Upper lobe of right lung (tissue), 1 donor: ENCODE measurements around the gene ARL3. TPM values are rescaled to one million over a fixed set of nuclear protein-coding genes. Genes with fewer than 3 reads are reported as not detected.
"Not testable (repeated sequence)": the region's sequence is repeated elsewhere in the genome, so short reads cannot be mapped to it uniquely, and the experiment has no call there.

Source experiments
- ATAC-seq: fragments of 200-7000 bp; cut with Tn5 transposase; one replicate; pipeline ENCODE4 v1.9.1; 2020; ENCODE audit warnings: mild to moderate bottlenecking, moderate library complexity
- DNase-seq: peaks from one replicate; pipeline ENCODE4 v3.0.0-alpha.2; 2020
- H3K27ac ChIP-seq: fragments of 200-600 bp; one replicate; pipeline ENCODE4 v1.8.0; 2022
- H3K27me3 ChIP-seq: fragments of 200-600 bp; one replicate; pipeline ENCODE4 v1.8.0; 2022; ENCODE audit warnings: mild to moderate bottlenecking
- H3K36me3 ChIP-seq: fragments of 200-600 bp; one replicate; pipeline ENCODE4 v1.8.0; 2022
- H3K4me1 ChIP-seq: fragments of 200-600 bp; one replicate; pipeline ENCODE4 v1.8.0; 2022
- H3K4me3 ChIP-seq: fragments of 200-600 bp; one replicate; pipeline ENCODE4 v1.8.0; 2022; ENCODE audit warnings: mild to moderate bottlenecking
- H3K9me3 ChIP-seq: fragments of 200-600 bp; one replicate; pipeline ENCODE4 v1.8.0; 2022
- intact Hi-C: fragments of 100-400 bp; cut with DNase I; formaldehyde crosslinking; loops from one replicate; pipeline ENCODE4 v1.11.0; 2022
- total RNA-seq: library from RNA; stranded (reverse); fragmentation: NEBNext Ultra II Directional; extraction: Animal tissue kit (Norgen Biotek cat#: 25700); gene quantifications from one replicate; pipeline ENCODE4 v1.2.1, GENCODE V29; 2021
- TF ChIP-seq, protein P1 (sequence below): fragments of 200-600 bp; IDR thresholded peaks from one replicate; pipeline ENCODE4 v1.8.0; 2022; ENCODE audit warnings: antibody characterized with exemption
- donor health status: DM: no; HTN: yes; CAD: no; lungs with severe emphysema.

The ARL3 gene
- total RNA-seq, 1 donor from 2014 or later: 7.5 TPM

DNA sequence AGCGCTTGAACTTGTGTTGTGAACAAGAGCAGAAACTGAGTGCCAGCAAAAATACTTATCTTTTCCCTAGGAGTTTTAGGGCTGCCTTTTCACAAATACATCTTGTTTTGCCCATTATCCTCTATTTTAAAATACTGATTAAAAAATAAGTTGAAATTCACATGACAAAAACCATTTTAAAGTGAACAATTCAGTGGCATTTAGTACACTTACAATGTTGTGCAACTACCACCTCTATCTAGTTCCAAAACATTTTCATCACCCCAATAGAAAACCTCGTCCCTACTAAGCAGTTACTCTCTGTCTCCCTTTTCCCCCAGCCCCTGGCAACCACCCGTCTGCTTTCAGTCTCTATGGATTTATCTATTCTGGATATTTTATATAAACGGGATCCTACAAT is 31.0 kb upstream of the ARL3 start:
- DNase-seq: no peak
- H3K27me3 ChIP-seq: no peaks in the 10 kb centered on the region
- no peaks in the 10 kb centered on the region for H3K9me3 ChIP-seq
- peak overlapping the region; percentile 93 for H3K4me3 ChIP-seq
- intact Hi-C loops: no loop called here
- H3K36me3 ChIP-seq: no peaks in the 10 kb centered on the region
- ATAC-seq: no peak
- TF ChIP-seq, protein P1, sequence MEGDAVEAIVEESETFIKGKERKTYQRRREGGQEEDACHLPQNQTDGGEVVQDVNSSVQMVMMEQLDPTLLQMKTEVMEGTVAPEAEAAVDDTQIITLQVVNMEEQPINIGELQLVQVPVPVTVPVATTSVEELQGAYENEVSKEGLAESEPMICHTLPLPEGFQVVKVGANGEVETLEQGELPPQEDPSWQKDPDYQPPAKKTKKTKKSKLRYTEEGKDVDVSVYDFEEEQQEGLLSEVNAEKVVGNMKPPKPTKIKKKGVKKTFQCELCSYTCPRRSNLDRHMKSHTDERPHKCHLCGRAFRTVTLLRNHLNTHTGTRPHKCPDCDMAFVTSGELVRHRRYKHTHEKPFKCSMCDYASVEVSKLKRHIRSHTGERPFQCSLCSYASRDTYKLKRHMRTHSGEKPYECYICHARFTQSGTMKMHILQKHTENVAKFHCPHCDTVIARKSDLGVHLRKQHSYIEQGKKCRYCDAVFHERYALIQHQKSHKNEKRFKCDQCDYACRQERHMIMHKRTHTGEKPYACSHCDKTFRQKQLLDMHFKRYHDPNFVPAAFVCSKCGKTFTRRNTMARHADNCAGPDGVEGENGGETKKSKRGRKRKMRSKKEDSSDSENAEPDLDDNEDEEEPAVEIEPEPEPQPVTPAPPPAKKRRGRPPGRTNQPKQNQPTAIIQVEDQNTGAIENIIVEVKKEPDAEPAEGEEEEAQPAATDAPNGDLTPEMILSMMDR: no peak
- peaks cover 26% of the 10 kb centered on the region for H3K4me1 ChIP-seq
- H3K27ac ChIP-seq: peak overlapping the region; percentile 94

DNA sequence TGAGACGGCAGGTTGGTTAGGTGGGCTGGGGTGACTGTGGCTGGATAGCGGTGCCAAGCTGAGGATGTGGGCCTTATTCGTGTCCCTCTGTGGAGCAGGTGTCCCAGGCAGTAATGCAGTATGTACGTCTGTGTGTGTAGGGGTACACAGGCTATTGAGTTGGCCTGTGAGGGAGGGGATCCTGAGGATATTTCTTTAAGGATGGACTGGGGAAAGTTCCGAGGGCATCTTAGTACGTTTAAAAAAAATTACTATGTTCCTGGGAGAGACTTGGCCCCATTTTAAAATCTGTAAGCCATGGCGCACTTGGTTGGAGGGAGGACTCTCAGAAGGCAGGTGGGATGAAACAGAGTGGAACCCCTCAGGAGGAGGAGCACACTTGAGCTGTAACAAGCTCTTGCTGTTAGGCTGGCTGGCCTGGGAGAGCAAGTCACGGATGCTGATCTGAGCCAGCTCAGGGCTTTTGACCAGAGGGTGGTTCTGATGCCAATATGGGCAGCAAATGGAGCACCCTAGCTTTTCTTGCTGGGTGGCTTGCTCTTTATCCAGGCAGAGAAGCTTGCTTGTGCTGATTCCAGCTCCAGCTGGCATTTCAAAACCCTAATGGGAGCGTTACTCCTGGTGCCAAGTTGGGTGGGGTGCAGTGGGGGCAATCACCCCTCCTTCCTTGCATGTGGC is 30.3 kb upstream of the ARL3 start:
- Histone ChIP-seq H3K36me3 (no peaks in the 10 kb centered on the region), H3K9me3 (no peaks in the 10 kb centered on the region), H3K27ac (peak overlapping the region; percentile 94), H3K4me3 (peak overlapping the region; percentile 93), H3K27me3 (no peaks in the 10 kb centered on the region), H3K4me1 (peaks cover 26% of the 10 kb centered on the region)
- DNase-seq: no peak
- intact Hi-C loops: no loop called here
- TF ChIP-seq, protein P1: no peak
- peak; percentile 6 for ATAC-seq

DNA sequence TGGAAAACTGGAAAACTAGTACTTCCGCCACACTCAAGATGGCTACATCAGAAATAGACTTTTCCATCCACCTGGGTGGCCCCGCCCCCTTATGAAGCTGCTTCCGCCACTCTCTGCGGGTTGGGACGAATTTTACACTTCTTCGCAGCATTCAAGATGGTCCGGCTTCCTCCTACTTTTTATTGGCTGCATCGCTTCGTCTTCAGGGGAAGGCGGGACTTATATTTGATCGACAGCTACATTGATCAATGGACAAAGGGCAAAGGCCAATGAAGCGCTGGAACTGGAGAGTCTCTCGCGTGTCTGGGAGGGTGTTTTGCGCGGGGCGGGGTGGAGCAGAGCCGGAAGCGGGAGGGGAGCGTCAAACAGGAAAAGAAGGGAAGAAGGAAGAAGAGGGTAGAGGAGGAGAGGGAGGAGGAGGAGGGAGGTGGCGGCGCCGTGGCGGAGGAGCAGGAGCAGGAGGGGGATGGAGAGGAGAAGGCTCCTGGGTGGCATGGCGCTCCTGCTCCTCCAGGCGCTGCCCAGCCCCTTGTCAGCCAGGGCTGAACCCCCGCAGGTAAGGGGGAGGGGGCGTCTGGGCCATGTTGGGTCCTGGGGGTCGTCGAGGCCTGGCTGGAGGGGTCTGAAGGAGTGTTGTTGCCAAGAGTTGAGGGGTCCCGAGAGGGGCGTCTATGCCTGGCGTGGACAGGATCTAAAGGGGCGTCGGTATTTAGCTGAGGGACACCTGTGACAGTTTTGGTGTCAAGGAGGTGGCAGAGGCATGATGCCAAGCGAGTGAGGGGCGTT is 29.6 kb upstream of the ARL3 start, which contains the start of gene WBP1L:
Gene WBP1L (plus strand): TSS at position 361 of the 786 bp plus-strand sequence. CDS start 106 bp downstream, at position 467.
- Histone ChIP-seq H3K4me1 (peaks cover 32% of the 10 kb centered on the region), H3K4me3 (peak within 1 kb of the TSS; percentile 93), H3K9me3 (no peaks in the 10 kb centered on the region), H3K36me3 (no peaks in the 10 kb centered on the region), H3K27ac (peak within 1 kb of the TSS; percentile 94), H3K27me3 (no peaks in the 10 kb centered on the region)
- intact Hi-C loops: no loop called here
- DNase-seq (peak; percentile 96), ATAC-seq (peak; percentile 97)
- TF ChIP-seq, protein P1: no peak

DNA sequence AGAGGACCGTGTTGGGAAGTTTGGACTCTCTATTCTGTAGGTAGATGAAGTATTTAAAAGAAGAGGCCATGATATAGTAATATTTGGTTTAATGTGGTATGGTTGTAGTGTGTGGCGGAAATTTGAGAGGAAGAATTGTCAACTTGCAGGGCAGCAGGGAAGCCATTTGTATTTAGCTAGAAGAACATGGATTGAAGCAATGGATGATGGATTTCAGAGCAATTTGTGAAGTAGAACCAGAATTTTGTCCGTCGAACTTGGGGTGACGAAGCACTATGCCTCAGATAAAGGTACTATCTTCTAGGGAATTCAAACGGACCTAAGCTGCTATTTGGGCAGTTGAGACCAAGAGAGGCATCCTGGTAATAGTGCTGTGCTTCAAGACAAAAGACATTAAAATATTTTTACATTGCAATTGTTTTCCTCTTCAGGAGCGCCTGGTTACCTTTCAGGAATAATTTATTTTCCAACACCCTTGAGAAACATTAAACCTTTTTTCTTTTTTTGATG is 28.9 kb upstream of the ARL3 start:
- intact Hi-C loops: no loop called here

DNA sequence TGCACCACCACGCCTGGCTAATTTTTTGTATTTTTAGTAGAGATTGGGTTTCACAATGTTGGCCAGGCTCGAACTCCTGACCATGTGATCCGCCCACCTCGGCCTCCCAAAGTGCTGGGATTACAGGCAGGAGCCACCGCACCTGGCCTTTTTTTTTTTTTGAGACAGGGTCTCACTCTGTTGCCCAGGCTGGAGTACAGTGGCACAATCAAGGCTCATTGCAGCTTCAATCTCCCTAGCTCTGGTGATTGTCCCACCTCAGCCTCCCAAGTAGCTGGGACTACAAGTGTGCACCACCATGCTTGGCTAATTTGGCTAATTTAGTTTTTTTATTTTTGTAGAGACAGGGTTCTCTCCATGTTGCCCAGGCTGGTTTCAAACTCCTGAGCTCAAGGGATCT is 28.1 kb upstream of the ARL3 start:
- intact Hi-C loops, H3K27me3 ChIP-seq, DNase-seq, ATAC-seq, H3K4me3 ChIP-seq, H3K27ac ChIP-seq, H3K36me3 ChIP-seq, H3K9me3 ChIP-seq: not testable (repeated sequence)
- peaks cover 32% of the 10 kb centered on the region for H3K4me1 ChIP-seq

More for the DNA sequence above, 28.9 kb upstream of the ARL3 start:
- ATAC-seq (no peak), DNase-seq (no peak)
- Histone ChIP-seq H3K4me3 (peak overlapping the region; percentile 93), H3K9me3 (no peaks in the 10 kb centered on the region), H3K4me1 (peaks cover 32% of the 10 kb centered on the region), H3K36me3 (no peaks in the 10 kb centered on the region), H3K27me3 (no peaks in the 10 kb centered on the region), H3K27ac (no peak overlapping the region)
- TF ChIP-seq, protein P1: no peak

DNA sequence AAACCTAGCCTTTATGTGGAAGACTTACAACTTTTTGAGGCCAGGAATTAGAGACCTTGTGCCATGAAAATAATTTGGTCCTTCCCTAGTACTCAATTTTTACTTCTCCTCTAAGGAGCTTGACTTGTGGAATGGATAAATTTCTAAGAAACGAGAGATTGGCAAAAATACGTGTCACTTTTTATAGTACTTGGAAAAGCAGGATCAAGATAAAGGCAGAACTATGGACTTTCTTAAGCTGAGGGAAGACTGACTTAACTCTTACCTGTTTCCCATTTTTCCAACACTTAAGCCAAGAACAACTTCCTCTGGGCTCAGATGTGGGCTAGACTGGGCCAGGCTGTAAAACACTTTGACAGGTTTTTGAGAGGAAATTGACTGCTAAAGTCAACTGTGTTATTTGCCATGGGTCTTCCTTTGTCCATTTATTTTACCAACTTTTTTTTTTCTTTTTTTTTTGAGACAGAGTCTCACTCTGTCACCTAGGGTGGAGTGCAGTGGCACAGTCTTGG is 27.6 kb upstream of the ARL3 start:
- DNase-seq: no peak

More for the DNA sequence above, 27.6 kb upstream of the ARL3 start:
- Histone ChIP-seq H3K36me3 (no peaks in the 10 kb centered on the region), H3K4me3 (no peak overlapping the region), H3K4me1 (peaks cover 32% of the 10 kb centered on the region), H3K27ac (no peak overlapping the region), H3K27me3 (no peaks in the 10 kb centered on the region), H3K9me3 (no peaks in the 10 kb centered on the region)
- no peak for ATAC-seq
- intact Hi-C loops: no loop called here
- TF ChIP-seq, protein P1: no peak
